H9 (cell line): Measurements from ENCODE around the gene LYPD4. TPM values are rescaled to one million over a fixed set of nuclear protein-coding genes. Genes with fewer than 3 reads are reported as not detected.

Source experiments
- DNase-seq: peaks from one replicate; pipeline ENCODE4 v3.0.0-alpha.2; 2017
- H2AFZ ChIP-seq: one replicate; pipeline ENCODE4 v1.6.1; 2013; ENCODE audit warnings: mild to moderate bottlenecking, low read length, control low read depth, moderate library complexity
- H2AK5ac ChIP-seq: 2 replicates; pipeline ENCODE4 v1.6.1; 2013; ENCODE audit warnings: low read length, control low read depth, mixed read lengths; ENCODE audit not compliant: insufficient read length
- H2BK120ac ChIP-seq: one replicate; pipeline ENCODE4 v1.6.1; 2013; ENCODE audit warnings: low read depth, mild to moderate bottlenecking, low read length, control low read depth, inconsistent platforms; ENCODE audit not compliant: poor library complexity, severe bottlenecking
- H2BK12ac ChIP-seq: 2 replicates; pipeline ENCODE4 v1.6.1; 2013; ENCODE audit warnings: low read length, control low read depth, mixed read lengths, low read depth; ENCODE audit not compliant: insufficient read length
- H2BK15ac ChIP-seq: 2 replicates; pipeline ENCODE4 v1.6.1; 2013; ENCODE audit warnings: low read depth, low read length, control low read depth
- H2BK20ac ChIP-seq: one replicate; pipeline ENCODE4 v1.6.1; 2013; ENCODE audit warnings: low read depth, mild to moderate bottlenecking, low read length, control low read depth, inconsistent platforms; ENCODE audit not compliant: poor library complexity, severe bottlenecking
- H2BK5ac ChIP-seq: 2 replicates; pipeline ENCODE4 v1.6.1; 2013; ENCODE audit warnings: low read length, control low read depth, mixed read lengths; ENCODE audit not compliant: insufficient read length
- H3K14ac ChIP-seq: 2 replicates; pipeline ENCODE4 v1.6.1; 2013; ENCODE audit warnings: low read length, control low read depth; ENCODE audit not compliant: insufficient read depth
- H3K18ac ChIP-seq: 2 replicates; pipeline ENCODE4 v1.6.1; 2013; ENCODE audit warnings: low read depth, mild to moderate bottlenecking, mixed read lengths, low read length, control low read depth; ENCODE audit not compliant: insufficient read length
- H3K23ac ChIP-seq: 2 replicates; pipeline ENCODE4 v1.6.1; 2013; ENCODE audit warnings: low read length, control low read depth, mixed read lengths, low read depth; ENCODE audit not compliant: insufficient read length
- H3K23me2 ChIP-seq: 2 replicates; pipeline ENCODE4 v1.6.1; 2013; ENCODE audit warnings: low read depth, mild to moderate bottlenecking, mixed read lengths, low read length, control low read depth; ENCODE audit not compliant: insufficient read length, poor library complexity, severe bottlenecking
- H3K27ac ChIP-seq: 2 replicates; pipeline ENCODE4 v1.5.1; 2013; ENCODE audit warnings: low read length, control low read depth, mixed read lengths, low read depth; ENCODE audit not compliant: insufficient read length
- H3K27me3 ChIP-seq: 2 replicates; pipeline ENCODE4 v1.6.1; 2013; ENCODE audit warnings: low read length, control low read depth, inconsistent platforms; ENCODE audit not compliant: insufficient read depth
- H3K4ac ChIP-seq: 2 replicates; pipeline ENCODE4 v1.6.1; 2013; ENCODE audit warnings: low read depth, mild to moderate bottlenecking, control low read depth, inconsistent platforms, low read length, moderate library complexity
- H3K4me1 ChIP-seq: 2 replicates; pipeline ENCODE4 v1.6.1; 2013; ENCODE audit warnings: low read length, control low read depth, inconsistent platforms; ENCODE audit not compliant: insufficient read depth
- H3K4me2 ChIP-seq: 2 replicates; pipeline ENCODE4 v1.6.1; 2013; ENCODE audit warnings: low read length, control low read depth, mixed read lengths; ENCODE audit not compliant: insufficient read length, insufficient read depth
- H3K56ac ChIP-seq: 2 replicates; pipeline ENCODE4 v1.6.1; 2013; ENCODE audit warnings: low read depth, mild to moderate bottlenecking, mixed read lengths, low read length, control low read depth; ENCODE audit not compliant: insufficient read length
- H3K79me1 ChIP-seq: 2 replicates; pipeline ENCODE4 v1.6.1; 2013; ENCODE audit warnings: low read depth, mild to moderate bottlenecking, moderate library complexity, low read length, control low read depth, inconsistent platforms; ENCODE audit not compliant: insufficient read depth, poor library complexity, severe bottlenecking
- H3K79me2 ChIP-seq: 2 replicates; pipeline ENCODE4 v1.6.1; 2013; ENCODE audit warnings: low read length, control low read depth, inconsistent platforms; ENCODE audit not compliant: insufficient read depth
- H3K9ac ChIP-seq: 2 replicates; pipeline ENCODE4 v1.6.1; 2013; ENCODE audit warnings: low read length, control low read depth, mixed read lengths; ENCODE audit not compliant: insufficient read length; ENCODE audit errors: extremely low read depth
- H3K9me3 ChIP-seq: one replicate; pipeline ENCODE4 v1.6.1; 2013; ENCODE audit warnings: low read depth, low read length, inconsistent platforms; ENCODE audit not compliant: control insufficient read depth
- H3T11ph ChIP-seq: one replicate; pipeline ENCODE4 v1.6.1; 2013; ENCODE audit warnings: mild to moderate bottlenecking, low read length, control low read depth, inconsistent platforms
- H4K20me1 ChIP-seq: one replicate; pipeline ENCODE4 v1.6.1; 2013; ENCODE audit not compliant: control insufficient read depth, insufficient read length, insufficient read depth
- H4K5ac ChIP-seq: 2 replicates; pipeline ENCODE4 v1.6.1; 2013; ENCODE audit warnings: low read depth, mild to moderate bottlenecking, mixed read lengths, low read length, control low read depth; ENCODE audit not compliant: insufficient read length
- H4K8ac ChIP-seq: replicated peaks from 2 replicates; pipeline ENCODE4 v1.6.1; 2013; ENCODE audit warnings: low read length, control low read depth, mixed read lengths, low read depth; ENCODE audit not compliant: insufficient read length
- H4K91ac ChIP-seq: 2 replicates; pipeline ENCODE4 v1.6.1; 2013; ENCODE audit warnings: low read depth, mild to moderate bottlenecking, moderate library complexity, mixed read lengths, low read length, control low read depth; ENCODE audit not compliant: insufficient read length
- H3K27ac Mint-ChIP-seq, 3 experiments: 2 replicates in 2 of 3; 3 replicates in 1 of 3; pipeline ENCODE4 v1.8.0; 2020 to 2021; ENCODE audit warnings: mixed read lengths in 3 of 3, mild to moderate bottlenecking in 1 of 3, moderate library complexity in 1 of 3
- H3K27me3 Mint-ChIP-seq: 2 replicates; pipeline ENCODE4 v1.8.0; 2021; ENCODE audit warnings: low read depth, mild to moderate bottlenecking, moderate library complexity, mixed read lengths
- H3K36me3 Mint-ChIP-seq, 3 experiments: 2 replicates in 2 of 3; 3 replicates in 1 of 3; pipeline ENCODE4 v1.8.0; 2020 to 2021; ENCODE audit warnings: low read depth in 3 of 3, mixed read lengths in 3 of 3; ENCODE audit not compliant: insufficient read depth in 1 of 3
- H3K4me1 Mint-ChIP-seq, 2 experiments: 2 replicates each; pipeline ENCODE4 v1.8.0; 2020; ENCODE audit warnings: mixed read lengths in 2 of 2
- H3K4me3 Mint-ChIP-seq, 2 experiments: 2 replicates in 1 of 2; 3 replicates in 1 of 2; pipeline ENCODE4 v1.8.0; 2020 to 2021; ENCODE audit warnings: mild to moderate bottlenecking in 2 of 2, mixed read lengths in 2 of 2, moderate library complexity in 1 of 2
- H3K9me3 Mint-ChIP-seq, 2 experiments: 2 replicates in 1 of 2; 3 replicates in 1 of 2; pipeline ENCODE4 v1.8.0; 2020; ENCODE audit warnings: mild to moderate bottlenecking in 2 of 2, mixed read lengths in 2 of 2, moderate library complexity in 1 of 2
- CTCF ChIP-seq: fragments of 200-600 bp; sonication (generic); conservative IDR thresholded peaks from 3 replicates; pipeline ENCODE4 v1.8.0; 2021; ENCODE audit warnings: antibody characterized with exemption, mild to moderate bottlenecking
- WGBS: extraction: QIAGEN DNeasy Blood & Tissue Kit; methylation state at CpG from one replicate; pipeline ENCODE4 v1.1.7; 2013; ENCODE audit warnings: missing lambda C conversion rate, low lambda C conversion rate, mixed read lengths; ENCODE audit not compliant: insufficient read length; ENCODE audit errors: extremely low coverage; 5-methylcytosine and 5-hydroxymethylcytosine counted together
- total RNA-seq: library from RNA; stranded (reverse); gene quantifications from 2 replicates; pipeline ENCODE4 v1.2.1, GENCODE V29; 2021

Gene LYPD4
- total RNA-seq, 1 experiment from 2014 or later, result not detected

- Histone ChIP-seq H2AK5ac (no peak overlapping the region), H3K56ac (no peak overlapping the region), H3K18ac (no peak overlapping the region), H3K23me2 (no peaks in the 10 kb centered on the region), H3K14ac (no peak overlapping the region), H3K23ac (no peak overlapping the region), H4K20me1 (no peaks in the 10 kb centered on the region), H3K9ac (no peak overlapping the region), H3T11ph (no peak overlapping the region), H3K9me3 (no peaks in the 10 kb centered on the region), H2BK12ac (no peak overlapping the region), H2BK5ac (no peak overlapping the region), H3K4ac (no peak overlapping the region), H2AFZ (no peak overlapping the region), H3K79me1 (no peaks in the 10 kb centered on the region), H2BK120ac (no peak overlapping the region), H4K8ac (no peak overlapping the region), H4K5ac (no peak overlapping the region), H3K4me2 (no peak overlapping the region), H3K79me2 (0 out of 2 replicates have a peak, but pooled peaks cover 2% of the 10 kb centered on the region), H3K27ac (no peak overlapping the region), H3K27me3 (no peaks in the 10 kb centered on the region), H2BK15ac (no peak overlapping the region), H4K91ac (no peak overlapping the region), H2BK20ac (no peak overlapping the region), H3K4me1 (peaks cover 8% of the 10 kb centered on the region)
- DNase-seq, result no peak
- Mint-ChIP-seq H3K27me3 (no peaks in the 10 kb centered on the region; the same call in 1 of the 2 replicates), H3K4me1 (peaks cover 16 to 43% of the 10 kb centered on the region in 2 experiments), H3K9me3 (no peaks in the 10 kb centered on the region; a peak in 1 of 5 replicates), H3K4me3 (no peak overlapping the region), H3K36me3 (peaks cover 3 to 31% (median 9%) of the 10 kb centered on the region in 3 experiments; a peak in 5 of 7 replicates), H3K27ac (no peak overlapping the region)
- TF ChIP-seq CTCF, result no peak
- WGBS, result no CpG with 5 or more reads among the region's 4 CpGs
Observed at GRCh38 chr19:41890936-41891335, 46.5 kb upstream of the LYPD4 start.
